SK-N-MC (cell line): ENCODE data around the gene CPLX3.
A peak's percentile ranks its signal among the peaks of the same experiment; 100 is the strongest.

ENCODE experiments used
- DNase-seq: peaks from one replicate; pipeline ENCODE4 v3.0.0-alpha.2; 2011; ENCODE audit warnings: low read depth, low spot score
- H3K27ac ChIP-seq: fragments of 200-600 bp; sonication (generic); 2 replicates; pipeline ENCODE4 v1.5.1; 2016; ENCODE audit warnings: mixed run types
- H3K36me3 ChIP-seq: fragments of 200-600 bp; sonication (generic); 2 replicates; pipeline ENCODE4 v1.6.1; 2017; ENCODE audit warnings: antibody characterized with exemption, low read length, mixed read lengths; ENCODE audit not compliant: insufficient read depth
- H3K4me3 ChIP-seq: fragments of 200-600 bp; sonication (generic); 2 replicates; pipeline ENCODE4 v1.5.1; 2016
- H3K9ac ChIP-seq: fragments of 200-600 bp; sonication (generic); 2 replicates; pipeline ENCODE4 v1.8.0; 2017; ENCODE audit warnings: mixed run types, mixed read lengths; ENCODE audit not compliant: insufficient read length
- H3K9me3 ChIP-seq: fragments of 200-600 bp; sonication (generic); 2 replicates; pipeline ENCODE4 v1.6.1; 2017; ENCODE audit warnings: low read depth, mild to moderate bottlenecking, antibody characterized with exemption, low read length, moderate library complexity, mixed read lengths
- EZH2 ChIP-seq: fragments of 200-600 bp; sonication (generic); IDR thresholded peaks from one replicate; pipeline ENCODE4 v1.6.1; 2017; ENCODE audit warnings: antibody characterized with exemption
- FOXP2 ChIP-seq: optimal IDR thresholded peaks from 2 replicates; pipeline ENCODE3; 2011; ENCODE audit warnings: mild to moderate bottlenecking, moderate library complexity; ENCODE audit not compliant: insufficient read depth; ENCODE audit errors: extremely low read length, control extremely low read depth
- POLR2AphosphoS5 ChIP-seq: IDR thresholded peaks from 2 replicates; pipeline ENCODE4 v1.6.1; 2012; ENCODE audit warnings: mild to moderate bottlenecking, low read depth, low read length, borderline replicate concordance

The CPLX3 gene

GRCh38 chr15:74787251-74788041 lies 39.0 kb upstream of the CPLX3 start:
- H3K4me3 ChIP-seq: no peak overlapping the region
- H3K9me3 ChIP-seq: no peaks in the 10 kb centered on the region
- peak overlapping the region; percentile 26; the same call in 1 of the 2 replicates for H3K27ac ChIP-seq
- H3K9ac ChIP-seq: no peak overlapping the region
- no peak for TF ChIP-seq EZH2
- TF ChIP-seq FOXP2: no peak
- no peak for TF ChIP-seq POLR2AphosphoS5
- no peak for DNase-seq
- no peaks in the 10 kb centered on the region for H3K36me3 ChIP-seq

GRCh38 chr15:74788042-74788682 lies 38.3 kb upstream of the CPLX3 start:
- Histone ChIP-seq H3K4me3 (peak overlapping the region; percentile 57), H3K9me3 (no peaks in the 10 kb centered on the region), H3K9ac (no peak overlapping the region), H3K36me3 (no peaks in the 10 kb centered on the region), H3K27ac (peak overlapping the region; percentile 26)
- no peak for DNase-seq
- TF ChIP-seq EZH2 (no peak), POLR2AphosphoS5 (no peak), FOXP2 (no peak)

- no peaks in the 10 kb centered on the region for H3K9me3 ChIP-seq
- peak; percentile 52 for TF ChIP-seq FOXP2
- TF ChIP-seq POLR2AphosphoS5: peak; percentile 20; the same call in 1 of the 2 replicates
- TF ChIP-seq EZH2: no peak
- no peak overlapping the region for H3K9ac ChIP-seq
- DNase-seq: no peak
- peak overlapping the region; percentile 57 for H3K4me3 ChIP-seq
- H3K27ac ChIP-seq: peak overlapping the region; percentile 26; the same call in 1 of the 2 replicates
- no peaks in the 10 kb centered on the region for H3K36me3 ChIP-seq
Observed at GRCh38 chr15:74788683-74789151, 37.7 kb upstream of the CPLX3 start.

GRCh38 chr15:74789171-74789631 lies 37.2 kb upstream of the CPLX3 start:
- Histone ChIP-seq H3K9ac (no peak overlapping the region), H3K4me3 (peak overlapping the region; percentile 57), H3K36me3 (no peaks in the 10 kb centered on the region), H3K9me3 (no peaks in the 10 kb centered on the region), H3K27ac (0 out of 2 replicates have a peak overlapping the region, but pooled peaks have one; percentile 25)
- no peak for TF ChIP-seq EZH2
- no peak for TF ChIP-seq POLR2AphosphoS5
- no peak for TF ChIP-seq FOXP2
- DNase-seq: no peak

- H3K9ac ChIP-seq: no peak overlapping the region
- H3K36me3 ChIP-seq: no peaks in the 10 kb centered on the region; the same call in 1 of the 2 replicates
- H3K9me3 ChIP-seq: no peaks in the 10 kb centered on the region
- 0 out of 2 replicates have a peak overlapping the region, but pooled peaks have one; percentile 25 for H3K27ac ChIP-seq
- no peak for TF ChIP-seq EZH2
- TF ChIP-seq FOXP2: no peak
- no peak for TF ChIP-seq POLR2AphosphoS5
- no peak for DNase-seq
- H3K4me3 ChIP-seq: no peak overlapping the region
Observed at GRCh38 chr15:74789741-74790079, 36.7 kb upstream of the CPLX3 start.

GRCh38 chr15:74790080-74790916 lies 36.1 kb upstream of the CPLX3 start:
- Histone ChIP-seq H3K36me3 (no peaks in the 10 kb centered on the region; the same call in 1 of the 2 replicates), H3K4me3 (no peak overlapping the region), H3K9ac (no peak overlapping the region), H3K27ac (peak overlapping the region; percentile 48), H3K9me3 (no peaks in the 10 kb centered on the region)
- DNase-seq: no peak
- TF ChIP-seq EZH2: no peak
- TF ChIP-seq FOXP2: no peak
- no peak for TF ChIP-seq POLR2AphosphoS5

- H3K4me3 ChIP-seq: no peak overlapping the region
- H3K27ac ChIP-seq: peak overlapping the region; percentile 48; the same call in 1 of the 2 replicates
- no peaks in the 10 kb centered on the region for H3K9me3 ChIP-seq
- no peak for DNase-seq
- H3K36me3 ChIP-seq: no peaks in the 10 kb centered on the region; the same call in 1 of the 2 replicates
- H3K9ac ChIP-seq: no peak overlapping the region
- TF ChIP-seq POLR2AphosphoS5: no peak
- TF ChIP-seq EZH2: no peak
- TF ChIP-seq FOXP2: no peak
Observed at GRCh38 chr15:74791007-74791406, 35.4 kb upstream of the CPLX3 start.
